Spleen (tissue), 11 donors: ENCODE results near the gene WT1. TPM values are rescaled to one million over a fixed set of nuclear protein-coding genes. Genes with fewer than 3 reads are reported as not detected.
A peak's percentile ranks its signal among the peaks of the same experiment; 100 is the strongest.

Source experiments
- DNase-seq: peaks from one replicate; pipeline ENCODE4 v3.0.0-alpha.2; 2020
- H3K27ac ChIP-seq, 8 donors: fragments of 200-600 bp; sonication (generic) in 7 of 8; 1 replicate in 4 of 8; 2 replicates in 4 of 8; pipeline versions ENCODE4 v1.5.0 to v1.8.0; 2016 to 2021; ENCODE audit warnings: inconsistent platforms in 4 of 8, mild to moderate bottlenecking in 4 of 8, moderate library complexity in 1 of 8
- H3K27me3 ChIP-seq, 7 donors: fragments of 200-600 bp; sonication (generic) in 6 of 7; replicated peaks in 1 of 7; 1 replicate in 4 of 7; 2 replicates in 3 of 7; pipeline versions ENCODE4 v1.5.0 to v1.8.0; 2016 to 2021; ENCODE audit warnings: inconsistent platforms in 3 of 7, mild to moderate bottlenecking in 1 of 7
- H3K36me3 ChIP-seq, 6 donors: fragments of 200-600 bp; sonication (generic) in 5 of 6; 1 replicate in 4 of 6; 2 replicates in 2 of 6; pipeline versions ENCODE4 v1.5.0 to v1.8.0; 2016 to 2021; ENCODE audit warnings: inconsistent platforms in 2 of 6
- H3K4me1 ChIP-seq, 6 donors: fragments of 200-600 bp; sonication (generic) in 5 of 6; 1 replicate in 3 of 6; 2 replicates in 3 of 6; pipeline versions ENCODE4 v1.5.0 to v1.8.0; 2016 to 2021; ENCODE audit warnings: inconsistent platforms in 3 of 6
- H3K4me3 ChIP-seq, 8 donors: fragments of 200-600 bp; sonication (generic) in 7 of 8; 1 replicate in 4 of 8; 2 replicates in 4 of 8; pipeline versions ENCODE4 v1.5.0 to v1.8.0; 2016 to 2021; ENCODE audit warnings: inconsistent platforms in 4 of 8, mild to moderate bottlenecking in 4 of 8, moderate library complexity in 2 of 8
- H3K9me3 ChIP-seq, 8 donors: fragments of 200-600 bp; sonication (generic) in 7 of 8; 1 replicate in 4 of 8; 2 replicates in 4 of 8; pipeline versions ENCODE4 v1.5.0 to v1.8.0; 2016 to 2021; ENCODE audit warnings: inconsistent platforms in 4 of 8
- POLR2A ChIP-seq, 3 donors: fragments of 450-650 bp; IDR thresholded peaks; one replicate each; pipeline ENCODE4 v1.5.1; 2017; ENCODE audit warnings: antibody characterized with exemption in 3 of 3, mild to moderate bottlenecking in 1 of 3
- POLR2AphosphoS5 ChIP-seq, 3 donors: sonication (generic); formaldehyde crosslinking; IDR thresholded peaks; one replicate each; pipeline ENCODE4 v1.5.1; 2017; ENCODE audit warnings: antibody characterized with exemption in 3 of 3
- WGBS, 5 donors: extraction: QIAGEN DNeasy Blood & Tissue Kit in 3 of 5; methylation state at CpG; one replicate each; pipeline versions ENCODE4 v1.1.5 to v1.1.7; 2013 to 2018; 5-methylcytosine and 5-hydroxymethylcytosine counted together
- intact Hi-C: fragments of 100-400 bp; cut with DNase I; formaldehyde crosslinking; loops from one replicate; pipeline ENCODE4 v1.15.0; 2023; ENCODE audit warnings: low total_unique reads
- polyA plus RNA-seq, 3 donors: library from polyadenylated mRNA; stranded (reverse); fragments of 200-250 nt; gene quantifications; one replicate each; pipeline ENCODE4 v1.2.1, GENCODE V29; 2013
- total RNA-seq, 7 donors: library from RNA; depleted of rRNA in 3 of 7; stranded (reverse); fragments of >200 nt in 3 of 7; fragmentation: NEBNext Ultra II Directional in 4 of 7; extraction: Animal tissue kit (Norgen Biotek cat#: 25700) in 4 of 7; gene quantifications; one replicate each; pipeline versions ENCODE4 v1.1.0 to v1.2.1, GENCODE V29; 2016 to 2021
- TF ChIP-seq, protein P1 (sequence below), 11 experiments: fragments of 200-600 bp in 7 of 11; fragments of 450-650 bp in 4 of 11; sonication (generic) in 4 of 11; IDR thresholded peaks in 8 of 11; conservative IDR thresholded peaks in 3 of 11; 1 replicate in 7 of 11; 2 replicates in 4 of 11; pipeline versions ENCODE4 v1.4.0 to v1.8.0; 2016 to 2021; ENCODE audit warnings: antibody characterized with exemption in 11 of 11, inconsistent platforms in 4 of 11, mild to moderate bottlenecking in 1 of 11
- donor health status: healthy with polysubstance abuse.
- donor health status: DM: no; HTN: no; CAD: no; lungs with moderate emphysema.
- donor health status: DM: no; HTN: no; CAD: no.
- donor health status: Bipolar disorder and iron deficiency.
- donor health status: healthy.
- donor health status: DM: no; HTN: no; CAD: no.
- donor health status: DM: yes; HTN: yes; CAD: no.

The WT1 gene
- total and polyA plus RNA-seq, 10 donors, result 1.6 to 53.0 (median 26.8) TPM

DNA sequence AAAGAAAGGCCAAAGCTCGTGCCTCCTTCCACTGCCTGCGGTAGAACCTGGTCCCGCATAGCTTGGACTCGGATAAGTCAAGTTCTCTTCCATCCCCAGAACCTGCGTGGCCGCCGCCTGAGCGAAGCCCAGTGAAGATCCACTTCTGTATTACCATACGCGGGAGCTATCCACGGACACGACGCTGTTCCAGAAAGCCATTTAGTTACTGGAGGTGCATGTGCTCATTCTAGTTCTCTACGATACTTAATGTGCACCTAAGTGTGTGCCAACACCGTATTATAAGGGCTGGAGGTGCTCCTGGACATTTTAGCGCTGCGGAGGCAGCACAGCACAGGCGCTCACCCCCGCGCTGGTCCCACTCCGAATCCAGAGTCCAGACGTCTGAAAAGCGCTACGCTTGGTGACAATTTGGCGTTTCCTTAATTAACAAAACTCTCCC, 1.4 kb downstream of the WT1 start:
- Histone ChIP-seq H3K4me3 (peak overlapping the region; percentile 12 to 66 (median 40)), H3K36me3 (no peaks in the 10 kb centered on the region), H3K27ac (peak overlapping the region; percentile 35 to 86 (median 83)), H3K9me3 (no peaks in the 10 kb centered on the region), H3K27me3 (peaks cover 0 to 100% (median 85%) of the 10 kb centered on the region in 7 donors), H3K4me1 (peaks cover 0 to 72% (median 52%) of the 10 kb centered on the region in 6 donors)
- DNase-seq, result peak; percentile 61
- 7 to 11% (median 8%) methylated on average over 20 to 25 of the region's 25 CpGs for WGBS, 5 donors
- TF ChIP-seq POLR2A (IDR thresholded peaks at IDR 0.05), result no peak
- TF ChIP-seq, protein P1, sequence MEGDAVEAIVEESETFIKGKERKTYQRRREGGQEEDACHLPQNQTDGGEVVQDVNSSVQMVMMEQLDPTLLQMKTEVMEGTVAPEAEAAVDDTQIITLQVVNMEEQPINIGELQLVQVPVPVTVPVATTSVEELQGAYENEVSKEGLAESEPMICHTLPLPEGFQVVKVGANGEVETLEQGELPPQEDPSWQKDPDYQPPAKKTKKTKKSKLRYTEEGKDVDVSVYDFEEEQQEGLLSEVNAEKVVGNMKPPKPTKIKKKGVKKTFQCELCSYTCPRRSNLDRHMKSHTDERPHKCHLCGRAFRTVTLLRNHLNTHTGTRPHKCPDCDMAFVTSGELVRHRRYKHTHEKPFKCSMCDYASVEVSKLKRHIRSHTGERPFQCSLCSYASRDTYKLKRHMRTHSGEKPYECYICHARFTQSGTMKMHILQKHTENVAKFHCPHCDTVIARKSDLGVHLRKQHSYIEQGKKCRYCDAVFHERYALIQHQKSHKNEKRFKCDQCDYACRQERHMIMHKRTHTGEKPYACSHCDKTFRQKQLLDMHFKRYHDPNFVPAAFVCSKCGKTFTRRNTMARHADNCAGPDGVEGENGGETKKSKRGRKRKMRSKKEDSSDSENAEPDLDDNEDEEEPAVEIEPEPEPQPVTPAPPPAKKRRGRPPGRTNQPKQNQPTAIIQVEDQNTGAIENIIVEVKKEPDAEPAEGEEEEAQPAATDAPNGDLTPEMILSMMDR (IDR thresholded peaks at IDR 0.05 in 8 of 11, conservative IDR thresholded peaks at IDR 0.05 in 3 of 11), result no peak
- TF ChIP-seq POLR2AphosphoS5 (IDR thresholded peaks at IDR 0.05), result no peak
- intact Hi-C loops, result no loop called here

DNA sequence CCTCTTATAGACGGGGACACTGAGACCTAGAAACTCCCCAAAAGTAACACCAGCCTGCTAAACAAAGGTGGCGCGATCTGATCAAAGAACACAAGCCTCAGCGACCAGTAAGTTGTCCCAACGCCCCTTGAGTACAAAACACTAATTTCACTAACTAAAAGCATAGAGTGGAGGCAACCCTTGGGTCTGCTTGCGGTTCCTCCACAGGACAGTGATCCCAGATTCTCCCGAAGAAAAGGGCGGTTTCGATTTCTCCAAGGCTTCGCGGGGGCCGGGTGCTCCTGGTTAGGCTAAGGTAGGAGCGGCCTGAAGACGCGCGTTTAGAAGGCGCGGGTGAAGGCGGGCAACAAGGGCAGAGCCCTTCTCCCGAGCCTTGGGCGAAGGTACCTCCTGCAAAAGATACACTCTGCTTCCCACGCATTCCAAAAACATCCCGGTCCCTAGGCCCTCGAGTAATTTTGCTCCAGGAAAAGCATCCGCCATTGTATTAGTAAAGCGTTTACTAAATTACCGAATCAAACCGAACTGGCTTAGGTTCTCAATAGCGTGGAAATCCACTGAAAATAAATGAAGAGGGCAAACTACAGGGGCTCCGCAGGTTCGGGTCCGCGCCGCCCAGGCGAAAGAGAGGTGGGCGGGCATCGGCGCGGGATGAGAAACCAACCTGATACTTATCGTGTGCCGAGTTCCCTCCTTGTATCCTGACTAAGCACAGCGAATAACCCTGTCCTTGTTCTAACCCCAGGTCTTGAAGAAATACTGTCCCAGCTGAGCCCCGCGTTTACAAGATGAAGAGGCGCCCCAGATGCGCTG, 2.0 kb downstream of the WT1 start:
- Histone ChIP-seq H3K27ac (peak overlapping the region in 7 of 8 donors; percentile 79 to 86 (median 83)), H3K27me3 (peaks cover 0 to 100% (median 85%) of the 10 kb centered on the region in 7 donors), H3K4me1 (peaks cover 0 to 69% (median 48%) of the 10 kb centered on the region in 6 donors), H3K4me3 (peak overlapping the region; percentile 12 to 66 (median 40)), H3K9me3 (no peaks in the 10 kb centered on the region), H3K36me3 (no peaks in the 10 kb centered on the region)
- no peak for DNase-seq
- intact Hi-C loops, result no loop called here
- TF ChIP-seq, protein P1 (IDR thresholded peaks at IDR 0.05 in 8 of 11, conservative IDR thresholded peaks at IDR 0.05 in 3 of 11), result no peak
- TF ChIP-seq POLR2A (IDR thresholded peaks at IDR 0.05), result no peak
- TF ChIP-seq POLR2AphosphoS5 (IDR thresholded peaks at IDR 0.05), result no peak
- WGBS, 5 donors, result 6 to 24% (median 9%) methylated on average over 44 to 46 of the region's 46 CpGs

DNA sequence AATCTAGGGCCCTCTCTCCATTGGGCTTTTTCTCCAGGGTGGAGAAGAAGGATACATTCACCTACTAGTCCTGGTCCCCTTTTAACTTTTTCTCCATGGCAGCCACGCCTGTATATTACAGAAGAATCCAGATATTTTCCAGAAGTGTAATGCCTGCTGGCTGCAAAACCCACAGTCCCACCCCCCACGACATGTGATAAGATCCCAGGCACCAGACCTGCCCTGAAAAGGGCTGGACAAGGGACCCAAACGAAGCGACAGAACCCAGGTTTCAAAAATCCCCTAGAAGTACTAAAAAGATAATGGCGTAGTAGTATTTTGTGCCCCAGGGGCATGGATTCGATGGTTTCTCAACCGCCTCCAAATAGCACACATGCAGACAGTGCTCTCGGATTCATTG, 2.8 kb downstream of the WT1 start:
- WGBS, 5 donors, result 22 to 40% (median 24%) methylated on average over 8 of the region's 8 CpGs

More for the DNA sequence above, 2.8 kb downstream of the WT1 start:
- no peak for TF ChIP-seq POLR2A (IDR thresholded peaks at IDR 0.05)
- TF ChIP-seq POLR2AphosphoS5 (IDR thresholded peaks at IDR 0.05), result no peak
- TF ChIP-seq, protein P1 (IDR thresholded peaks at IDR 0.05 in 8 of 11, conservative IDR thresholded peaks at IDR 0.05 in 3 of 11), result no peak
- Histone ChIP-seq H3K4me3 (peak overlapping the region; percentile 12 to 66 (median 40)), H3K9me3 (no peaks in the 10 kb centered on the region), H3K36me3 (peaks cover 0 to 4% (median 0%) of the 10 kb centered on the region in 6 donors), H3K27me3 (peaks cover 0 to 100% (median 84%) of the 10 kb centered on the region in 7 donors), H3K27ac (peak overlapping the region; percentile 19 to 86 (median 83)), H3K4me1 (peaks cover 0 to 68% (median 50%) of the 10 kb centered on the region in 6 donors)
- no peak for DNase-seq
- intact Hi-C loops, result no loop called here
